ENCODE results near the gene SYTL3.

SYTL3 gene

GRCh38 chr6:158755636-158756035 is 105.8 kb downstream of the SYTL3 start:
- no peak for DNase-seq (ENCODE audit: extremely low read depth in 1 of 2, low read depth in 1 of 2)

GRCh38 chr6:158756126-158756525 is 106.3 kb downstream of the SYTL3 start:
- no peak for DNase-seq (ENCODE audit: extremely low read depth in 1 of 2, low read depth in 1 of 2)

GRCh38 chr6:158756977-158757752 is 107.3 kb downstream of the SYTL3 start:
- no peak for DNase-seq (ENCODE audit: extremely low read depth in 1 of 2, low read depth in 1 of 2)

- no peak for DNase-seq (ENCODE audit: extremely low read depth in 1 of 2, low read depth in 1 of 2)
Measured at GRCh38 chr6:158757753-158758090, 107.9 kb downstream of the SYTL3 start.

- no peak for DNase-seq (ENCODE audit: extremely low read depth in 1 of 2, low read depth in 1 of 2)
Measured at GRCh38 chr6:158758451-158758860, 108.6 kb downstream of the SYTL3 start.

- DNase-seq (ENCODE audit: extremely low read depth in 1 of 2, low read depth in 1 of 2), result no peak
Measured at GRCh38 chr6:158758941-158759479, 109.2 kb downstream of the SYTL3 start.

GRCh38 chr6:158759966-158760617 is 110.2 kb downstream of the SYTL3 start:
- DNase-seq (ENCODE audit: extremely low read depth in 1 of 2, low read depth in 1 of 2), result no peak

GRCh38 chr6:158760618-158761250 is 110.9 kb downstream of the SYTL3 start:
- no peak for DNase-seq (ENCODE audit: extremely low read depth in 1 of 2, low read depth in 1 of 2)

- no peak for DNase-seq (ENCODE audit: extremely low read depth in 1 of 2, low read depth in 1 of 2)
Measured at GRCh38 chr6:158761746-158762145, 111.9 kb downstream of the SYTL3 start.

GRCh38 chr6:158762787-158763433 is 113.1 kb downstream of the SYTL3 start:
- no peak for DNase-seq (ENCODE audit: extremely low read depth in 1 of 2, low read depth in 1 of 2)

GRCh38 chr6:158763434-158764182 is 113.8 kb downstream of the SYTL3 start:
- DNase-seq (ENCODE audit: extremely low read depth in 1 of 2, low read depth in 1 of 2), result no peak

GRCh38 chr6:158764183-158764849 is 114.5 kb downstream of the SYTL3 start:
- no peak for DNase-seq (ENCODE audit: extremely low read depth in 1 of 2, low read depth in 1 of 2)

- DNase-seq (ENCODE audit: extremely low read depth in 1 of 2, low read depth in 1 of 2), result no peak
Measured at GRCh38 chr6:158764926-158765325, 115.1 kb downstream of the SYTL3 start.

GRCh38 chr6:158765499-158766068 is 115.7 kb downstream of the SYTL3 start:
- DNase-seq (ENCODE audit: extremely low read depth in 1 of 2, low read depth in 1 of 2), result no peak

GRCh38 chr6:158766621-158767455 is 117.0 kb downstream of the SYTL3 start:
- no peak for DNase-seq (ENCODE audit: extremely low read depth in 1 of 2, low read depth in 1 of 2)

GRCh38 chr6:158767709-158768108 is 117.9 kb downstream of the SYTL3 start:
- DNase-seq (ENCODE audit: extremely low read depth in 1 of 2, low read depth in 1 of 2), result no peak

- DNase-seq (ENCODE audit: extremely low read depth in 1 of 2, low read depth in 1 of 2), result no peak
Measured at GRCh38 chr6:158768436-158768835, 118.6 kb downstream of the SYTL3 start.

- DNase-seq (ENCODE audit: extremely low read depth in 1 of 2, low read depth in 1 of 2), result no peak
Measured at GRCh38 chr6:158769234-158769770, 119.4 kb downstream of the SYTL3 start.

Measured in stimulated activated CD8-positive, alpha-beta memory T cell treated with anti-CD3 and anti-CD28 coated beads, Interleukin-7, amount 100 ng/mL, for 48 hours (primary cell).